NCI-H1930 (cell line): ENCODE results near the gene S100A10.

ENCODE experiments used
- DNase-seq, 2 experiments: peaks; one replicate each; lab custom pipeline; 2025; lab: John Stamatoyannopoulos, UW

Gene S100A10

DNA sequence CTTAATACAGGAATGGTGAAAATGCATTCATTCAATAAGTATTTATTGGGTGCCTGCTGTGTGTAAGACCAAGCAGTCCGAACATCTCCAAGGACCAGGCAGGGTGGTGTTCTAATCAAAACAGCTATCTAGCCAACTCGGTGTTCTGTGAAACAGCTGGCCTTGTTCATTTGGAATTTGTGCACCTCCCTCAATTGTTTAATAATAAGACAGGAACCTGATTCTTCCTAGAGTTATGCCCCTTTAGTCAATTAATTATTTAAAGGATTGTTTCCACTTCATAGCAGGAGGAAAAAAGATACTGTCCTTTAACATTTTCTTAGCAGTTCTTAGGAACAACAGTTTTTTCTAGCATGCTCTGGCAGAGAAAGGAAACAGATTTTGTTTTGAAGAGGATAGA, 30.4 kb downstream of the S100A10 start:
- DNase-seq: no peak

DNA sequence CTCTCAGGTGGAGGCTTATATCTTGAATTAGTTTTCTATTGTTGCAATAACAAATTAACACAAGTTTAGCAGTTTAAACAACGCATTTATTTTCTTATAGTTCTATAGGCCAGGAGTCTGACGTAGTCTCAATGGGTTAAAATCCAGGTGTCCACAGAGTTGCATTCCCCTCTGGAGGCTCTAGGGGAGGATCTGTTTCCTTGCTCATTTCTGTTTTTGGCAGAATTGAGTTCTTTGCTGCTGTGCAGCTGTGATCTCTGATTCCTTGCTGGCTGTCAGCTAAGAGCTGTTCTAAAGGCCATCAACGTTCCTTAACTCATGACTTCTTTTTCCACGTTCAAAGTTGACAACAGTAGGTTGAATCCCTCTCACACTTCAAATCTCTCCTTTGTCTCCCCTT, 31.8 kb downstream of the S100A10 start:
- no peak for DNase-seq

DNA sequence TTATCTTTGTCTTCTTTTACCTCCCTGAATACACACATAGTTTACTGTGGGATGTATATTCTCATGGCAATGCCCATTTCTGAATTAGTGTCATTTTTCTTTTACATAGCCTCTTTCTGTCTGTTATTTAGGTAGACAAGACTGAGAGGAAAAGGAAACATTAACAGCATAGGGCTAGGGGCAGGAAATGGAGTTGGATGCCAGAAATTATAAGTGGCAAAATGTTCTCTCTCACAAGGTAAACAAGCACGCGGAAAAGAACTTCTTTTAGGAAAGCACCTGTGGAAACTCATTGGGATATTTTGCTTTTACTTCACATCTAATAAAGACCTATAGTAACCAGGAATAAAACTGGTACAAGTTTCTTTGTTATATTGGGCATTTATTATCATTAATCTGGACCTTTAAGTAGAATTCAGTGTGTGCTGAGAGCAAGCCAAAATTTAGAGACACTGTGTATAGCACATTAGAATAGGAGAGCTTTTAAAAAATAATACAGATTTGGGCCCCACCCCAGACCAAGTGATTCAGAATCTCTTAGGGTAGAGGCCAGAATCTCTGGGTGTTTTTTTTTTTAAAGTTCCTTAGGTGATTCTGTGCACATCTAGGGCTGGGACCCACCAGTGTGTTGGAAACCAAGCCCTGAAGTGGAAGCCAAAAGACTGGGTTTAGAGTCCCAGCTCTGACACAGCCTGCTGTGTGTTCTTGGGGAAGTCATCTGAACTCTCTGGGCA, 32.7 kb downstream of the S100A10 start:
- no peak for DNase-seq

DNA sequence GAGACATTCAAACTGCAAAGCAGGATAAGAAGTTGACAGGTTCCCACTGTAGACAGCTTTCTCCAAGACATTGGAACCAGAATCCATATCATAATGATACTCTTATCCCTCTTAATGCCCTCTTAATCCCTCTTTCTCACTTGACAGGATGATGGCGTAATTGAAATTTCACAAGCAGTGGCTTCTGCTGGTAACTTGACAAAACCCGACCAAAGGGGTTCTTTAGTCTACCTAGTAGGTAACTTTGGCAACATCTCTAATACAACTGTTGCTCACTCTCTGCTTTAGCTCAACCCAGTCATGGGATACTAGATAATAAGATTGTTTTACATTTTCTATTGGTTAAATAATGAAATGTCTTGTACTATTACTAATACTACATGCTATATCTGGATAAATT, 34.7 kb downstream of the S100A10 start:
- no peak for DNase-seq

DNA sequence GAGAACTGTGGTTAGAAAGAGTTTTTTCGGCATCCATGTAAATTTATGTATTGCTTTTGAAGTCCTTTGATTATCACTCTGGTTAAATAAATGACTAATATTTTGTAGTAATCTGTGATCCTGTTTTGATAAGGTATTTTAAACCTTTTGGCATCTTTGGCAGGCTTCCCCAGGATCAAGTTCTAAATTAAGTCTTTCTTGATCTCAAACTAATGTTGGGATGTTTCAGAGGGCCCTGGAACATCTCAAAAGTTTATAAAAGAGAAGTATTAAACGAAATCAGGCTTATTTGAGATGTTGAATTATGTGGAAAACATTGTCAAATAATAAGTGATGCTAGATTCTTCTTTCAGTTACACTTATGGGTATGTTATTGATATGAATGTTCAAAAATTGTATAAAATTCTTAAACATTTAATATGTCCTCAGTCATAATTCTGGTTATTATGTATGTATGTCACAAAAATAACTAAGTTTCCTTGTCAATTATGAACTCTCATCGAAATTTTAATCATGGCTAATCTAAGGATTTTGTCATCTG, 36.6 kb downstream of the S100A10 start:
- DNase-seq: no peak

DNA sequence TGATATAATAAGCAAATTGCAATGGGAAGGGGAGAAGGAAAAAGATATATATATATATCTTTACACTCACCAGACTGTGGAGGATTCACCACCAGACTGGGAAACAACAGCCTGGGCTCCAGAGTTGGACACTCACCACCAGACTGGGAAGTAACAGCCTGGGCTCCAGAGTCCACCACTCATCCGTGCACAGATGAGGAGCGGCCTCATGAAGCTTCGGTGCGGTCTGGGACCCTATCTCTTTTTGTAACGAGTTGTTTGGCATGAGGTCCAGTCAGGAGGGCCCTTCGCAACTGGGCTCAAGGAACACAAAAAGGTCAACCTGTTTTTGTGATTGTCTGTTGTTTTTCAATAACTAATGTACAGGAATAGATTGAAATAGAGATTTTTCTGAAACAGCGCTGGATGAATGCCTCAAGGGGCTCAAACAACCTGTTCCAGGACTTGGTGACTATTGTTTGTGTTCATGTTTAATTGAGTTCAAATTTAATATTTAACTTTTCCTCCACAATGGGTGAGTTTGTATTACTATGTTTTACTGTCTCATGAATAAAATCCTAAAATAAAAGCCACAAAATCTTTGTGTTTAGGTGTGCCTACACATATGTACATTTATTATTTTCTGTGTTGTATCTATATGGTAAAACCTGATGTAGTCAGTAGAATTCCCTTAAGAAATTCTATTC, 40.1 kb downstream of the S100A10 start:
- no peak for DNase-seq

DNA sequence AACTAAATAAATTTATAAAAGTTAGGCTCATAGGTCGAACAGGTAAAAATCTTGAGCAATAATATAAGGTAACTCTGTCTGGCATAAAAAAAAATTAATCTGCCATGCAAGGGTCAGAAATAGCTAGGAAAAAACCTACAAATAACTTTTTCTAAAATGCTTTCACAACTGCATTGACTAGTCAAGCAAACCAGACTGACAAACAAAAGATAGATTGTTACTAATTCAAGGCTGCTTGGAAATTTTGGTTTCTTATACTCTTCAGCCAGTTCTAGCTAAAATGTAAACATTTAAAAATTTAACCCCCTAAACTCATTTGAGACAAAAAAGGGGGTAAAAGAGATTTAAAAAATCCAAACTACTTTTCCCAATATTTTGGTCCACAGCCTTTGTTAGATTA, 40.8 kb downstream of the S100A10 start:
- no peak for DNase-seq

DNA sequence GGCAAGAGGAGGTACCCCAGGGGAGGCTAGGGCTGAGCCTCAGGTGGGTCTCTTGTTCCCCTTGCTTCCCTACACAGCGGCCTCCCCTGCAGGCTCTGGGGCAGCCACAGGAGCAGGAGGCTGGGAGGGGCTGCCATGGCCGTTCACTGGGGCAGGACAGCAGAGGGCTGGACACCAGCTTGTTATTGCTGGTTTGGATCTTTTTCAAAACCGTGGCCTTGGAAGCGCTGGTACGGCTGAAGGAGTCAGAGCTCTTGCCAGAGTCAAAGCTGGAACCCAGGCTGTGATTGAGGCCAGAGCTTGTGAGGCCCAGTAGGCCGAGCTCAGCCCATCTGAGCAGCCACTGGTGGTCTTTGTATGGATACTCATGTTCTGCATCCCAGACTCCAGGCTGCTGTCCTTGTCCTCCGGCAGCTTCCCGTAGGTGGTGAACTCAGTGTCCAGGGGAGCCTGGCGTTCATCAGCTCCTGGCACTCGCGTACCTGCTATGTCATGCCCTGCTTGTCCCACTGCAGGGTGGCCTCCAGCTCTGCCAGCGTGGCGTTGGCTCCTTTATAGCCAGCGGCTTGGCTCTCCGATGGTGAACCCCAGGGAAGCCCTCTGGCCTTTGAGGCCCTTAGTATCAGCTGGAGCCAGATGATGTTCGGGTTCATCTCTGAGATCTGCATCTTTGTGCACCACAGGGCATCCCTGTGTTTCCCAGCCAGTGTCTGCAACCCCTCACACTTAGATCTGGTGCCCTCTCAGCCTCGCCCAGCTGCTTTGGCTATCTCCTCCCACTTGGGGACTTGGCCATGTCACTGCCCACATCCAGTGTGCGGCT, 44.1 kb downstream of the S100A10 start:
- no peak for DNase-seq

DNA sequence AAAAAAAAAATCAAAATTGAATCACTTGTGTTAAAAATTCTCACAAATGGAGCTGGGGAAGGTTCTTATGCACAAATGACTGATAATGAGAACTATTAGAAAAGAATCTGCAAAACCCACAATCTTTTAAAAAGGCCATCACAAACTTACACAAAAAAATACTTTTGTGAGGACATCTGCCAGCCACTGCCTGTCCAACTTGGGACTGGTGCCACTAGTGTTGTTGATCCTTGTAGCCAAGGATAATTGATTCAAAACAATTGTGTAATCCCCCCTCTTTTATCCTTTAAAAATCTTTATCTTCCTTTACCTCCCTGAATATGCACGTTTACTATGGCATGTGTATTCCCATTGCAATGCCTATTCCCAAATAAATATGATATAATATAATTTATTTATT, 45.2 kb downstream of the S100A10 start:
- no peak for DNase-seq

DNA sequence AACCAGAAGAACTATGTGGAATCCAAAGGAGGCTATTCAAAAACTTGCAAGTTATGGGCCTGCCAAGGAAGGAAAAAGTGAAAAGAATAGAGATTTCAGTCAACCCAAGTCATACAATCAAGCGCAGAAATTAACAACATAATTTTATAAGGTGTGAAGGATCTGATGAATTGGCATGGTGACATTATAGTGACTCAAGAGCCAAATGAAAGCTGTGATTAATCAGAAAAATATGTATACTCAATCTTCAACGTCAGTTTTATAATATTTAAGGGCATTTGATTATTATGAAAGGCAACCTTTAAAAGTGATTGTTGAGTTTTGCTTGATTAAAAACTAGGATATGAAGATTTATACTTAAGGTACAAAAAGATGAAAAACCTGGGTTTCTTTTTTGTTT, 46.5 kb downstream of the S100A10 start:
- no peak for DNase-seq

DNA sequence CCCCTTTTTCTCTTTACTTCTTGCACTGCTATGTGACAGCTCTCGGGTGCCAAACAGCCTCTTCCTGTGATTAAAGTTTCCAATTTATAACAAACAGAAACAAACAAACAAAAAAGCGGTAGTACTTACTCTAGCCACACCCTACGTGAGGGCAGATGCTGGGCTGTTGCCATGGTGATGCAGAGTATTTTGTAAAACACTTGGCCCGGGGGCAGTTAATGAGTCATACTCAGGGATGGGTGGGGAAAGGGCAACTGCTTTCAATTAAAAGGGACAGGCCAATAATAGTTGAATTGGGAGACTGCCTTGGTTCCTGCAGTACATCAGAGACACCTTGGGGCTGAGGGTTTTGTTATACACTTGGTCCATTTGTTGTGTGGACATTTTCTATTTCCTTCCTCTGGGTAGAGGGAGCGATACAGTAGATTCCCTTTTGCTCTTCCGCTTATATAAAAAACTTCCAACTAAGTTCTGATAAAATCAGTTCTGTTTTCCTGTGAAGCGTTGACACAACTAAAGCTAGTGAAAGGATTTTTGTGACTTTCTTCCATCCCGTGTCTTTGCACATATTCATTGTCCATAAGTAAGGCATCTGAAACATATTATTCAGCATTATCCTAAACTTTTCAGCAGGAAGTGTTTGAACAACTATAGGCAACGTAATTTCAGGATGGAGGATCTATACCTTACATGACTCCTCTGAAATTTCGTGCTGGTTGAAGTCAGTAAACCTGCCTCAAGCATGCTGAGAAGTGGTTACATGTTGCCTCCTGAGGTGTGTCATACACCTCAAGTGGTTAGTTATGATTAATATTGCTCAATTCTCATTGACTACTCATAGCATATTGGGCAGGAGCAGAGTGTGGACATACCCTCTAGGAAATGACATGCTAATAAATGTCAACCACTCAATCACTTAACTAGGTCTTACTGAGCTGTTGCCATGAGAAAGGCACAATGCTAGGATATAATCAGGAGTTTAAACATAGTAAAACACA, 47.6 kb downstream of the S100A10 start:
- DNase-seq: no peak

DNA sequence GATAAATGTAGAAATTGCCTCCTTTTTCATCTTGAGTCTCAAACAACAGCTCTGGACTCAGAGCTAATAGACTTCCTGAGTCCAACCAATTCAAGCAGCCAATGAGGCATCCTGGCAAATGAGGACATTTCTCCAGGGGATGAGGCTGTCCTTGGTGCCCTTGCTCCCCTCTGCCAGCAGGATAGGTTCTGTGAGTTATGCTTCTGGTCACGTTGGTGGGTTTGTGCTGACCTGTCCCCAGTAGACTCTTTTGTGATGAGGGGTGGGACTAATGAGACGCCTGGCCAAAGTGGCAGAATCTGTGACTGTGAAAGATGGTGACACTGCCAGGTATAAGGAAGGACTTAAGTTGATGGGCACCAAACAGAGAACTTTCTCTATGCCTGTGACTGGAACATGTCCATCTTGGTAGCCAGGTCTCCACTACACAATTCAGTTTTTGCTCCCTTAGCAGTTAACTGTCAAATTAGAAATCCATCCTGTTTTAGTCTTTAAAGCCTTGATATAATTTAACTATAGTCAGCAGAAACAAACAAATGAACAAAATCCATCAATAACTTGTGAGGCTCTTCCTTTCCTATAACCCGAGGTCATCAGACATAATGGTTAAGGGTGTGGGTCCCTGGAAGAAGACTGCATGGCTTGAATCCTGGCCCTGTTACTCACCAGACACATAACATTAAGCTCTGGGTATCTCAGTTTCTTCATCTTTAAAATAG, 48.6 kb downstream of the S100A10 start:
- no peak for DNase-seq

DNA sequence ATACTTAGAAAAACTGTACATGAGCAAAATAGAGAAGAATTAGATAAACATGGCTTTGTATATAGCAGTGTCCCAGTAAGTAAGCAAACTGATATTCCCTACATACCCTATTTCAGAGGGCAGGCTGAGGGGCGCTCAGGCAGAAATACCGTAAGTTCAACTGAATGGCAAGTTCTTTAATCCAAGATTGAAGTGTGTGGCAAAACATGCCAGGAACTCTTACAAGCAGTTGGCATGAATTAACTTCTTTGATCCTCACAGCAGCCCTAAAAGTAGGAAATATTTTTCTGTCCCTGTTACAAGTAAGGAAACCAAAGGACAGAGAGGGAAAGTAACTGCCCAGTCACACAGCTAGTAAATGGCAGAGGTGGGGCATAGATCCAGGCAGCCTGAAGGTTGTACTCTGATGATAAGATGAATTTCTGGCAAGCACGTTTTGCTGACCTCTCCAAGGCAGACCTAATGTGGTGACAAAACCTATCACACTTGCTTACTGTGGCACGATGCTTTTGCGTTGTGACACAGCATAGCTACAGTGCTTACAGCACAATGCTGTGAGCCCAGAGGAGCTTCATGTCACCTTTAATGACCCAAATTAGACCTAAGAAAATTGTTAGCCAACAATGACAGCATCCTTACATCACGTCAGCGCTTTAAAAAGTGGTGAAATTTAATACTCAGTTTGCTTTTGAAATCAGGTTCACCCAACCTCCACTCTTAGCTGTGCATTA, 49.4 kb downstream of the S100A10 start:
- no peak for DNase-seq

DNA sequence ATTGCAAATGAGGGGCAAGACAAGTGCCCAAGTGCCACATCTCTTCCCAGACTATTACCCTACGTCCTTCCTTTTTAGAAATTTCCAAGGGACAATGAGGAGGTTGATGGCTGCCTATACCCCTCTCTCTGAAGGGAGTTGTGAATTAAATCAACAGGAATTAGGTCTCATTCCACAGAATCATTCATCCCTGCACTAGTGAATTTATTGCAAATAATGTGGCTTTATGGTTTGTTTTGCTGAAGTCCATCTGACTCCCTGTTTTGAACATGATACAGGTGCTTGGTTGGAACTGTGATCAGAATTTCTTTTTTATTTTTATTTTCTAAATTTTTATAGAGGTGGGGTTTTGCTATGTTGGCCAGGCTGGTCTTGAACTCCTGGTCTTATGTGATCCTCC, 50.1 kb downstream of the S100A10 start:
- DNase-seq: no peak

DNA sequence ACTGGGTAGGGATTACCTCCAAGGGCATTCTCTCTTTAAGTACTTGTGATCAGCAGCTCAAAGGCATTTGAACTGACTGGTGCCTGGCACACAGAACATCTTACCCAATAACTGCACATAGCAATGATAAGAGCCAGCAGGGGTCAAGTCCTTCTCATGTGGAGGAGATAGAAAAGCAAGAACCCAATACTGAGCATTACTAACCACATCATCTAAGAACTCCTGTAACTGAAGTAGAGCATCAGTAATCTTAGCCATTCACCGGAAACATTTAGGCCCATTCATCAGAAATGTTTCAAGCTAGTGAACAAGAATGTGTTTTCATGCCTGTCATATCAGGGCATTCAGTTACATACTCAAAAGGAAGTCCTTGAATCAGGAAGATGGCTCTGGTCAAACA, 50.8 kb downstream of the S100A10 start:
- DNase-seq: no peak

DNA sequence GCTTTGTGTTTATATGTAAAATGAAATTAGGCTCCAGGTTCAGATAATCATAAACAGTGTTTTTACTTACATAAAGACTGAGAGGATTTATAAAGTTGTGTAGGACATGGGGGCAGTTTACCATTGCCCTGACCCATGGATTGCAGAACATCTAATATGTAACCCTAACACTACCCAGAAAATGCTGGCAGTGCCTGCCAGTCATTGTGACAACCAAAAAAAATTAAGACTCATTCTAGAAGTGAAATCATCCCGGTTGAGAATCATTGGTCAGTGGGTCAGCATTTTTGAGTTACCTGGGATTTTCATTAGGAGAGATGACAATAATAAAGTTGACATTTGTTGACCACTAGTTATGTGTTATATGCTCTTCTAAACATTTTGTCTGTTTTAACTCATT, 53.1 kb downstream of the S100A10 start:
- DNase-seq: no peak

DNA sequence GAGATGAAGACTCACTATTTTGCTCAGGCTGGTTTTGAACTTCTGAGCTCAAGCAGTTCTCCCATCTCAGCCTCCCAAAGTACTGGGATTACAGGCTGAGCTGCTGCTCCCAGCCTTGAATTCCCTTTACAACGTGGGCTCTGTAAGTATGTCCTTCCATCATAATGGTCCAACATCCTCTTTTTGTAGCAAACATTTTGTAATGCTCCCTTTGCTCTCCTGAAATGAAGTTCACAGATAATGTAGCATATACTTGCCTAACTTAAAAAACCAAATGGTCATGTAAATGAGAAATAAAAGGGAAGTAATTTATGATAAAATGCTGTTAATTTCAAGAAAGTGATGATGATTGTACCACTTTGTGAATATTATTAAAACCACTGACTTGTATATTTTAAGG, 53.9 kb downstream of the S100A10 start:
- DNase-seq: no peak

DNA sequence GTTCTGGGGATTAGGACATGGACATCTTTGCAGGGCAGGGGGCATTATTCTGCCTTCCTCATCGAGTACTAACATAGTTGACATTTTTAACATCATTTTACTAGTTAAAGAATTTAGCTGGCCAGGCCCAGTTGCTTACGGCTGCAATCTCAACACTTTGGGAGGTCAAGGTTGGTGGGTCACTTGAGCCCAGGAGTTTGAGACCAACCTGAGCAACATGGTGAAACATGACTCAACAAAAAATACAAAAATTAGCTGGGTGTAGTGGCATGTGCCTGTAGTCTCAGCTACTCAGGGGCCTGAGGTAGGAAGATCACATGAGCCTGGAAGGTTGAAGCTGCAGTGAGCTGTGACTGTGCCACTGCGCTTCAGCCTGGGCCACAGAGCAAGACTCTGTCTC, 54.5 kb downstream of the S100A10 start:
- no peak for DNase-seq

DNA sequence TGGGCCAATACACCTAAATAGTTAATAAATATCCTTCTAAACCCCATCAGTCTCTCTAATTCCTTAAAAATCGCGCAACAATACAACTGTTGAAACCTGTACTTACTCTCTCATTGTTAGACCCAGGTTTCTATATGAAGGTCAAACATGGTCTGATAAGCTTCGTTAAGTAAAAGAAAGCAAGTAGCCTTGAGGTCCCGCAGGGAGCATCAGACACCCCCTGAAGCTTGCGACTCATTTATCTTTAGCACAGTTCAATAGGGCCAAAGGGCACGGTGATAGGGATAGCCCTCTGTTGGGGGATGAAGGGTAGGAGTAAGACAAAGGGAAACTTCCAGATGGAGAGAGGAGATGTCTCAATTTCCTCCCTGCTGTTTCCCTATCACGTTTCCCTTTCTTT, 57.0 kb downstream of the S100A10 start:
- DNase-seq: no peak
